Hepatocyte (in vitro differentiated cells): ENCODE data around the gene ANKS3.

ENCODE experiments used
- CTCF ChIP-seq: fragments of 200-600 bp; sonication (generic); IDR thresholded peaks from 2 replicates; pipeline ENCODE4 v1.5.1; 2016; ENCODE audit warnings: antibody characterized with exemption, mild to moderate bottlenecking; ENCODE audit not compliant: poor library complexity
- EZH2 ChIP-seq: fragments of 200-600 bp; sonication (generic); IDR thresholded peaks from 2 replicates; pipeline ENCODE4 v1.6.1; 2016; ENCODE audit warnings: antibody characterized with exemption, mild to moderate bottlenecking, borderline replicate concordance

- TF ChIP-seq EZH2 (no peak), CTCF (no peak)
Observed at GRCh38 chr16:4691666-4692412, 42.2 kb downstream of the ANKS3 start.
